ENCODE measurements around the gene ABCA2.

Gene ABCA2

DNA sequence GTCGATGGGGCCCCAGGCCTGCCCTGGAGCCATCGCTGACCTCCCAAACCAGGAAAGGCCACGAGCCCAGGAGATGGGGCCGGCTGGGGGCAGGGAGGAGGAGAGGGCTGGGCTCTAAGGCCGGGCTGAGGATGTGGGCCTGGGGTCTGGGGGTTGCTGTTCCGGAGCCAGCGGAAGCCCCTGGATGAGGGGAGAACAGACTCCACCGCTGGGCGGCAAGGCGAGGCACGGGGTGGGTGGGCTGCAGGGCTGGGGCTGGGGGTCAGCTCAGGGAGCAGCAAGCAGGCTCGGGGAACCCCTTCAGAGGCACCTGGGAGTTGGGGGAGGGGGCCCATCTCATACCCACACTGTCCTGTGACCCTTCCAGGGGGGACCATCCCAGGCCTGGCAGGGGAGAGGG is 64.3 kb downstream of the ABCA2 start:
- TF ChIP-seq, protein P1, sequence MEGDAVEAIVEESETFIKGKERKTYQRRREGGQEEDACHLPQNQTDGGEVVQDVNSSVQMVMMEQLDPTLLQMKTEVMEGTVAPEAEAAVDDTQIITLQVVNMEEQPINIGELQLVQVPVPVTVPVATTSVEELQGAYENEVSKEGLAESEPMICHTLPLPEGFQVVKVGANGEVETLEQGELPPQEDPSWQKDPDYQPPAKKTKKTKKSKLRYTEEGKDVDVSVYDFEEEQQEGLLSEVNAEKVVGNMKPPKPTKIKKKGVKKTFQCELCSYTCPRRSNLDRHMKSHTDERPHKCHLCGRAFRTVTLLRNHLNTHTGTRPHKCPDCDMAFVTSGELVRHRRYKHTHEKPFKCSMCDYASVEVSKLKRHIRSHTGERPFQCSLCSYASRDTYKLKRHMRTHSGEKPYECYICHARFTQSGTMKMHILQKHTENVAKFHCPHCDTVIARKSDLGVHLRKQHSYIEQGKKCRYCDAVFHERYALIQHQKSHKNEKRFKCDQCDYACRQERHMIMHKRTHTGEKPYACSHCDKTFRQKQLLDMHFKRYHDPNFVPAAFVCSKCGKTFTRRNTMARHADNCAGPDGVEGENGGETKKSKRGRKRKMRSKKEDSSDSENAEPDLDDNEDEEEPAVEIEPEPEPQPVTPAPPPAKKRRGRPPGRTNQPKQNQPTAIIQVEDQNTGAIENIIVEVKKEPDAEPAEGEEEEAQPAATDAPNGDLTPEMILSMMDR (conservative IDR thresholded peaks at IDR 0.05; ENCODE audit: low read depth, low read length), result no peak
- DNase-seq (ENCODE audit: low read depth), result no peak

DNA sequence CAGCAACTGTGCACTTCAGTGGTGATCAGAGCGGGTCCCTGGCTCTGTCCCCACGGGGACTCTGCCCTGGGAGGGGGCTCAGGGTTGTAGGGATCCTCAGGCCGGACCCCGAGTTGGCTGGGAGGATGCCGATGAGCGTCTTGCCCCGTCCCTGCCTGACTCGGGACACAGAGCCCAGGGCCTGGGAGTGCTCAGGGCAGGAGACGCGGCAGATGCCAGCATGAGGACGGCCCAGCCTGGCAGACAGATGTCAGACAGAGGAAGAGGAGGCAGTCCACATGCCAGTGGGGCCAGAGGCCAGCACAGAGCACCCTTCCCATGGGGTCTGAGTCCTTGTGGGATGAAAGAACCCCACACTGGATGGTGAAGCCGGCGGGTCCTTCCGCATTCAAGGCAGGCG is 64.7 kb downstream of the ABCA2 start:
- no peak overlapping the region for H3K4me3 ChIP-seq (ENCODE audit: low read length)
- TF ChIP-seq, protein P1 (conservative IDR thresholded peaks at IDR 0.05; ENCODE audit: low read depth, low read length), result no peak
- no peak for DNase-seq (ENCODE audit: low read depth)

More for the DNA sequence above, 64.3 kb downstream of the ABCA2 start:
- H3K4me3 ChIP-seq (ENCODE audit: low read length), result no peak overlapping the region

DNA sequence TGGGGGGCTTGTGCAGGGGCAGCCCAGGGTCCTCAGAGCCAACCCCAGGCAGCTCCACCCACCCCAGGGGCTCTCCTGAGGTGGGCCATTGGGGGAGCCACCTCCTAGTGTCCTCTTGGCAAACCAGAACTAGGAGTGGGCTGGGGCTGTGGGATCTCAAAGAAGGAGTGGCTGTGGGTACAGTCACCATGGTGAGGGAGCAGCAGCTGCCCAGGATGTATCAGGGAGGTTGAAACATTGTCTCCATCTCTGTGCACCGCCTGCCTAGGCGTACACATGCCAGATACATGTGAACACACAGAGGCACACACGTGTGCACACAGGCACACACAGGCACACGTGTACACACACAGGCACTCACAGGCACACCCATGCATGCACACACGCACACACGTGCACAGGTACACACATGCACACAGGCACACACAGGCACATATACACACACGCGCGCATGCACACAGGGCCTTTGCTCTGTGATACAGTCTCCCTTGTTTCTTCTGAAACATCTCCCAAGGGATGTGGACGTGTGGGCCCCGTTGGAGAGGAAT is 65.3 kb downstream of the ABCA2 start:
- no peak overlapping the region for H3K4me3 ChIP-seq (ENCODE audit: low read length)
- TF ChIP-seq, protein P1 (conservative IDR thresholded peaks at IDR 0.05; ENCODE audit: low read depth, low read length), result no peak
- DNase-seq (ENCODE audit: low read depth), result no peak

DNA sequence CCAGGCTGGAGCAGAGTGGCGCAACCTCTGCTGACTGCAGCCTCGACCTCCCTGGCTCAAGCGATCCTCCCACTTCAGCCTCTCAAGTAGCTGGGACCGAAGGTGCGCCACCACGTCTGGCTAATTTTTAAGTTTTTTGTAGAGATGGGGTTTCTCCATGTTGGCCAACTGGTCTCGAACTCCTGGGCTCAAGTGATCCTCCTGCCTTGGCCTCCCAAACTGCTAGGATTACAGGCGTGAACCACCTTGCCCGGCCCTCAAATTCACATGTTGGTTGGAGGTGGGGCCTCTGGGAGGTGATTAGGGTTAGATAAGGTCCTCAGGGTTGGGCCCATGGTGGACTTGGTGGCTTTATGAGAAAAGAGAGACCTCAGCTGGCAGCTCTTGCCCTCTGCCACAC is 65.9 kb downstream of the ABCA2 start:
- no peak overlapping the region for H3K4me3 ChIP-seq (ENCODE audit: low read length)
- TF ChIP-seq, protein P1 (conservative IDR thresholded peaks at IDR 0.05; ENCODE audit: low read depth, low read length), result no peak
- DNase-seq (ENCODE audit: low read depth), result no peak

DNA sequence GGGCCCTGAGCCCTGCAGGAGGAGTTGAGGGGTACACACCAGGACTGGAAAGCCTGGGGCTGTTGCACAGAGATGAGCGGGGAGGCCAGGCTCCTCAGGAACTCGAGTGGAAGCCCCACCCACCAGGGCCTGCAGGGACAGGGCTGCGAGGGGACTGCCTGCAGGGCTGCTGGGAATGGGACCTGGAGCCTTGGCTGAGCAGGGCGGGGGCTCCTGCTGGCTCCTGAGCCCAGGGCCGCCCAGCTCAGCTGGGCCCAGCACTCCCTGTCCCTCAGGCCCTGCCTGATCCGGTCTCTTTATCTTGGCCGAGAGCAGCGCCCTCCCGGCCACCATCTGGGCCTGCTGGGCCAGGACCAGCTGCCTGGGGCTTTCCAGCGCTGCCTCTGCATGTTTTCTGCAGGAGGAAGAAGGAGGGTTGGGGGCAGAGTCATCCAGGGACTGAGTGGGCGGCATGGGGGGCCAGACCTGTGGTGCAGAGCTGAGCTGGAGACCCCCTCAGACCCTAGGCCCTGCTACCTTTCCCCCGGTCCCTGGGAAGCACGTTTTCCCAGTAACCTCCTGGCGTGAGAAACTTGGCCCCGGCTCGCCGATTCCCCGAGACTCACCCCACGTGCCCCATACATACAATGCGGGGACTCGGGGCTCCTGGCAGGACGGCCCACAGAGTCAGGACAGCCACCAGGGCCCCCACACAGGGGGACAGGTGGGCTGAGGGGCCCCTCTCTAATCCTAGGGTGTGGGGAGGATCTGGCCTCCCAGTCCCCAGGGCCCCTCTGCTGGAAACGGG is 66.6 kb downstream of the ABCA2 start:
- no peak overlapping the region for H3K4me3 ChIP-seq (ENCODE audit: low read length)
- TF ChIP-seq, protein P1 (conservative IDR thresholded peaks at IDR 0.05; ENCODE audit: low read depth, low read length), result no peak
- DNase-seq (ENCODE audit: low read depth), result no peak

DNA sequence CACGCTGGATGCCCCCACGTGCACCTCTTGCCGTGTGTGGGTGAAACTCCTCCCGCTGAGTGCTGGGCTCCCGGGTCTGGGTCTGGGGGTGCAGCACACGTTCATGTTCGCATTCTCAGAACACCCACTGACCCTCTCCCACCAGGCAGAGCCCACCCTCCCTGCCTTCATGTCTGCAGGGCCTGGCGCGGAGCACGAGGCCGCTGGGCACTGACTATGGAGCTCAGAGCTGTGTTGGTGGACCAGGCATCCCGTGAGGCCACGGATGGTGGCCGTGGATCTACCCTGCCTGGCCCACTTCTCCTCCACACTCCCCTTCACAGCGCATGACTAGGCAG is 67.1 kb downstream of the ABCA2 start:
- no peak for DNase-seq (ENCODE audit: low read depth)
- H3K4me3 ChIP-seq (ENCODE audit: low read length), result no peak overlapping the region
- TF ChIP-seq, protein P1 (conservative IDR thresholded peaks at IDR 0.05; ENCODE audit: low read depth, low read length), result no peak
